Measurements from ENCODE around the gene KIF2C. TPM values are rescaled to one million over a fixed set of nuclear protein-coding genes. Genes with fewer than 3 reads are reported as not detected.

The KIF2C gene
- total and polyA plus RNA-seq, 9 of the 15 experiments (the other 6 are each of a cell fraction or from before 2014, with no cell fraction given) = 84.9 to 226 (median 169) TPM

GRCh38 chr1:44807364-44808062, 67.9 kb downstream of the KIF2C start (continued):
- peak; percentile 80 for TF ChIP-seq ZBTB40 (IDR thresholded peaks at IDR 0.05)
- TF ChIP-seq ZBTB40 (CRISPR knock-in tag; IDR thresholded peaks at IDR 0.05) = no peak
- no peak for TF ChIP-seq EZH2 (IDR thresholded peaks at IDR 0.05; ENCODE audit: borderline replicate concordance, low read depth, low read length)
- TF ChIP-seq CTBP1 (IDR thresholded peaks at IDR 0.05; ENCODE audit: borderline replicate concordance) = peak; percentile 80; the same call in 1 of the 2 replicates
- peak; percentile 78 for TF ChIP-seq XRCC5 (IDR thresholded peaks at IDR 0.05; ENCODE audit: low read depth, low read length)
- TF ChIP-seq SRSF9 (IDR thresholded peaks at IDR 0.05; ENCODE audit: borderline replicate concordance, low read depth, low read length) = no peak

All from K562 (cell line).